Endodermal cell (in vitro differentiated cells): ENCODE data around the gene LPP. TPM values are rescaled to one million over a fixed set of nuclear protein-coding genes. Genes with fewer than 3 reads are reported as not detected.
A peak's percentile ranks its signal among the peaks of the same experiment; 100 is the strongest.

Source experiments
- DNase-seq: peaks from one replicate; pipeline ENCODE4 v3.0.0-alpha.2; 2017
- H3K27ac ChIP-seq: 2 replicates; pipeline ENCODE4 v1.5.1; 2013; ENCODE audit warnings: mild to moderate bottlenecking, low read depth, low read length, moderate library complexity
- H3K27me3 ChIP-seq: 2 replicates; pipeline ENCODE4 v1.6.1; 2013; ENCODE audit warnings: mild to moderate bottlenecking, low read length, moderate library complexity; ENCODE audit not compliant: insufficient read depth, control insufficient read depth, poor library complexity, severe bottlenecking
- H3K36me3 ChIP-seq: 2 replicates; pipeline ENCODE4 v1.7.0; 2013; ENCODE audit warnings: mild to moderate bottlenecking, low read length, moderate library complexity; ENCODE audit not compliant: control insufficient read depth, insufficient read depth
- H3K4me1 ChIP-seq: one replicate; pipeline ENCODE4 v1.7.0; 2013; ENCODE audit warnings: low read length; ENCODE audit not compliant: control insufficient read depth, insufficient read depth
- H3K4me3 ChIP-seq: 2 replicates; pipeline ENCODE4 v1.5.1; 2013; ENCODE audit warnings: mild to moderate bottlenecking, low read length, moderate library complexity
- H3K9ac ChIP-seq: 2 replicates; pipeline ENCODE4 v1.6.1; 2013; ENCODE audit warnings: mild to moderate bottlenecking, low read length, moderate library complexity; ENCODE audit not compliant: poor library complexity, severe bottlenecking; ENCODE audit errors: extremely low read depth
- H3K9me3 ChIP-seq: 2 replicates; pipeline ENCODE4 v1.6.1; 2013; ENCODE audit warnings: mild to moderate bottlenecking, low read length, moderate library complexity; ENCODE audit not compliant: control insufficient read depth
- H3K27ac Mint-ChIP-seq: 2 replicates; pipeline ENCODE4 v1.8.0; 2020; ENCODE audit warnings: mixed read lengths
- H3K27me3 Mint-ChIP-seq: 2 replicates; pipeline ENCODE4 v1.8.0; 2021; ENCODE audit warnings: mild to moderate bottlenecking, mixed read lengths; ENCODE audit not compliant: insufficient read depth
- H3K36me3 Mint-ChIP-seq: 2 replicates; pipeline ENCODE4 v1.8.0; 2020; ENCODE audit warnings: low read depth, mixed read lengths
- H3K4me1 Mint-ChIP-seq: 2 replicates; pipeline ENCODE4 v1.8.0; 2020; ENCODE audit warnings: mixed read lengths
- H3K4me3 Mint-ChIP-seq: 2 replicates; pipeline ENCODE4 v1.8.0; 2020; ENCODE audit warnings: mild to moderate bottlenecking, moderate library complexity, mixed read lengths
- H3K9me3 Mint-ChIP-seq: 2 replicates; pipeline ENCODE4 v1.8.0; 2020; ENCODE audit warnings: mild to moderate bottlenecking, mixed read lengths
- whole genome bisulfite sequencing, 2 experiments: methylation state at CpG; one replicate each; pipeline versions ENCODE4 v1.1.5 to v1.1.7; 2013; ENCODE audit warnings: missing lambda C conversion rate in 2 of 2, mixed read lengths in 1 of 2; ENCODE audit not compliant: insufficient coverage in 1 of 2, insufficient read length in 1 of 2; 5-methylcytosine and 5-hydroxymethylcytosine counted together
- total RNA-seq, 2 donors: library from RNA; stranded (reverse); fragmentation: NEBNext Ultra II Directional in 1 of 2; extraction: Animal tissue kit (Norgen Biotek cat#: 25700) in 1 of 2; gene quantifications; 2 replicates in 1 of 2; 3 replicates in 1 of 2; pipeline ENCODE4 v1.2.1, GENCODE V29; 2021
- TF ChIP-seq, protein P1 (sequence below): fragments of 200-600 bp; sonication (generic); conservative IDR thresholded peaks from 2 replicates; pipeline ENCODE4 v1.5.0; 2021; ENCODE audit warnings: antibody characterized with exemption, mild to moderate bottlenecking

The LPP gene
- total RNA-seq, 2 donors from 2014 or later, result 78.0 to 105 TPM

DNA sequence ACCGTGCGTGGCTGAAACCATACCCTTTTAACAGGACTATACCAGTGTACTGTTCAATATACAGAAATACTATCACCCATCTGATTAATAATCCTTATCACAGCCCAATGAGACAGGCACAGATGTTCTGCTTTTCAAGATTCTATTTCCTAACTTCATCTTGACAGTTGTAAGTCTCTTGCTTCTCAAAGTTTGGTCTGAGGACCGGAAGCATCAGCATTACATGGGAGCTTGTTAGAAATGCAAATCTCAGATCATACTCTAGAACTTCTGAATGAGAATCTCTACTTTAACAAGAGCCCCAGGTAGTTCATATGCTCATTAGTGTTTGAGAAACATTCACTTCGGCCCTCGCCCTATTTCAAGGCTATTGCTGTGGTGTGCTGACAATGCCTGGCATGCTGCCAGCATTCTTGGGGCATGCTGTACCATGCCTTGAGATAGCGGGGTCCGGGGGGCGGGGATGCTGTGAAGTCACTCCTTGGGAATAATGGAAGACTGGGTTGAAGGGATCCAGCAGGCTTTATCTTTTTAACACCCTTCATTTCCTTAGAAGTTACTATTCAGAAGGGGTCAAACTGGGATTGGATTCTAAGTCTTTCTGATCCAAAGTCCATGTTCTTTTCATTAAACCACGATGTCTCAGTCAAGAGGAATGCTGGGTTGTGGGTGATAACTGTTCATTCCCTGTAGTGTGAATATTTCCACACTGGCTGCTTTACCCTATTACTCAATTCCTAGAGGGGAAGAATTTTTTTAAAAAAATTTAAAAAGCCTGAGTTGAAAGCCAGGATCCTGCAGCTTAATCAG lies 194.7 kb downstream of the LPP start:
- Histone ChIP-seq H3K4me1 (peaks cover 5% of the 10 kb centered on the region), H3K27ac (no peak overlapping the region), H3K9ac (no peak overlapping the region), H3K27me3 (no peaks in the 10 kb centered on the region), H3K4me3 (no peak overlapping the region), H3K36me3 (peaks cover 5% of the 10 kb centered on the region), H3K9me3 (no peaks in the 10 kb centered on the region)
- H3K36me3 Mint-ChIP-seq, result no peaks in the 10 kb centered on the region
- TF ChIP-seq, protein P1, sequence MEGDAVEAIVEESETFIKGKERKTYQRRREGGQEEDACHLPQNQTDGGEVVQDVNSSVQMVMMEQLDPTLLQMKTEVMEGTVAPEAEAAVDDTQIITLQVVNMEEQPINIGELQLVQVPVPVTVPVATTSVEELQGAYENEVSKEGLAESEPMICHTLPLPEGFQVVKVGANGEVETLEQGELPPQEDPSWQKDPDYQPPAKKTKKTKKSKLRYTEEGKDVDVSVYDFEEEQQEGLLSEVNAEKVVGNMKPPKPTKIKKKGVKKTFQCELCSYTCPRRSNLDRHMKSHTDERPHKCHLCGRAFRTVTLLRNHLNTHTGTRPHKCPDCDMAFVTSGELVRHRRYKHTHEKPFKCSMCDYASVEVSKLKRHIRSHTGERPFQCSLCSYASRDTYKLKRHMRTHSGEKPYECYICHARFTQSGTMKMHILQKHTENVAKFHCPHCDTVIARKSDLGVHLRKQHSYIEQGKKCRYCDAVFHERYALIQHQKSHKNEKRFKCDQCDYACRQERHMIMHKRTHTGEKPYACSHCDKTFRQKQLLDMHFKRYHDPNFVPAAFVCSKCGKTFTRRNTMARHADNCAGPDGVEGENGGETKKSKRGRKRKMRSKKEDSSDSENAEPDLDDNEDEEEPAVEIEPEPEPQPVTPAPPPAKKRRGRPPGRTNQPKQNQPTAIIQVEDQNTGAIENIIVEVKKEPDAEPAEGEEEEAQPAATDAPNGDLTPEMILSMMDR, result no peak
- no peak for DNase-seq
- no peaks in the 10 kb centered on the region for H3K27me3 Mint-ChIP-seq
- WGBS, 2 experiments, result 89 to 94% methylated on average over 6 to 9 of the region's 9 CpGs
- no peak overlapping the region for H3K27ac Mint-ChIP-seq
- H3K4me1 Mint-ChIP-seq, result peaks cover 7% of the 10 kb centered on the region
- no peak overlapping the region for H3K4me3 Mint-ChIP-seq
- H3K9me3 Mint-ChIP-seq, result no peaks in the 10 kb centered on the region

DNA sequence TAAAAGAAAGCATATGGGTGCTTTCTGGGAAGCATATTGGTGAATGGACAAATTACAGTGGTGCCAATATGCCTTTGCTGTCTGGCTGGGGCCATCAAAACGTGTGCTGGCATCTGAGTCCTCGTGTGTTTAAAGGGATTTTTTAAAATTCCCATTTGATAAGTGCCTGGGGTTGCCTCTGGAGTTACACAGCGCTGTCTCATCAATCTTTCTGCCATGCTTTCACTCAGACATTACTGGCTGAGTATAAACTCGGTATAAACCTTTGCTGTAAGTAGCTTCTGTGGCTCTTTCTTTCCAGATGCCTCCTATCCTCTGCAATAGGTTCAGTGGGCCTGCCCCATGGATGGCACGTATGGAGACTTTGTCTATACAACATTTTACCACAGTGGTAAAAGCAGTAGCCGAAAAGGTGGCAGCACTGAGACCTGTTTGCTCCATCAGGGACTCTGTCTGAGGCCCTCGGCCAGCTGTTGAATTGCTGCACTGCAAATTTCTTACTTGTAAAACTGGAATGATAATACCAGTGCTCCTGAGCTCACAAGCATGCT lies 195.5 kb downstream of the LPP start:
- TF ChIP-seq, protein P1, result peak; percentile 53
- peak; percentile 72 for DNase-seq
- no peaks in the 10 kb centered on the region for H3K9me3 Mint-ChIP-seq
- no peak overlapping the region for H3K4me3 Mint-ChIP-seq
- H3K9ac ChIP-seq, result no peak overlapping the region
- H3K4me3 ChIP-seq, result no peak overlapping the region
- H3K27me3 ChIP-seq, result no peaks in the 10 kb centered on the region
- no peak overlapping the region for H3K27ac ChIP-seq
- 77 to 86% methylated on average over 7 of the region's 7 CpGs for WGBS, 2 experiments
- H3K4me1 ChIP-seq, result peaks cover 5% of the 10 kb centered on the region
- no peaks in the 10 kb centered on the region for H3K36me3 Mint-ChIP-seq
- peaks cover 5% of the 10 kb centered on the region for H3K36me3 ChIP-seq
- H3K4me1 Mint-ChIP-seq, result peaks cover 7% of the 10 kb centered on the region
- H3K27me3 Mint-ChIP-seq, result no peaks in the 10 kb centered on the region
- H3K27ac Mint-ChIP-seq, result no peak overlapping the region
- no peaks in the 10 kb centered on the region for H3K9me3 ChIP-seq

DNA sequence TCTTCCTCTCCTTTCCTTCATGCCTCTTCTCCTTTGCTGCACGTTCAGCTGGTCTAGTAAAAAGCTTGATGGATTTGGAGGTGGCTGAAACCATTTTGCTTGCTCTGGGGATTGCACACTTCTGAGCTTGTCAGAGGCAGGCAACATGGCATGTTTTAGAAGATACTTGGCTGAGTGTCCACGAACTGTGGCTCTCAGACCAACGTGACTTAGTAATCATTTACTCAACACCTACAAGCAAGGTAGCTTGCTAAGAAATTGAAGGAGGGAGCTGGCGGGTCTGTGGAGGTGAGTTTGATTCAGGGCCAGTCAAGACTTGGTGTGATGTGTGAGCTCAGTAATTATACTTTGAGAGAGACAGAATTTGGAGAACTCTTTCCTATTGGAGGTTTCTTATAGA lies 196.0 kb downstream of the LPP start:
- H3K4me1 Mint-ChIP-seq, result peaks cover 7% of the 10 kb centered on the region
- no peak overlapping the region for H3K27ac Mint-ChIP-seq
- H3K27me3 Mint-ChIP-seq, result no peaks in the 10 kb centered on the region
- Histone ChIP-seq H3K27me3 (no peaks in the 10 kb centered on the region), H3K4me1 (peaks cover 5% of the 10 kb centered on the region), H3K9ac (no peak overlapping the region), H3K9me3 (no peaks in the 10 kb centered on the region), H3K27ac (no peak overlapping the region), H3K4me3 (no peak overlapping the region), H3K36me3 (peaks cover 5% of the 10 kb centered on the region)
- H3K36me3 Mint-ChIP-seq, result no peaks in the 10 kb centered on the region
- H3K9me3 Mint-ChIP-seq, result no peaks in the 10 kb centered on the region
- TF ChIP-seq, protein P1, result no peak
- H3K4me3 Mint-ChIP-seq, result no peak overlapping the region
- no peak for DNase-seq
- WGBS, 2 experiments, result 71 to 93% methylated on average over 1 to 4 of the region's 4 CpGs
